Measurements from ENCODE around the gene TSKS.
"Not testable (repeated sequence)": the region's sequence is repeated elsewhere in the genome, so short reads cannot be mapped to it uniquely, and the experiment has no call there.

The TSKS gene

DNA sequence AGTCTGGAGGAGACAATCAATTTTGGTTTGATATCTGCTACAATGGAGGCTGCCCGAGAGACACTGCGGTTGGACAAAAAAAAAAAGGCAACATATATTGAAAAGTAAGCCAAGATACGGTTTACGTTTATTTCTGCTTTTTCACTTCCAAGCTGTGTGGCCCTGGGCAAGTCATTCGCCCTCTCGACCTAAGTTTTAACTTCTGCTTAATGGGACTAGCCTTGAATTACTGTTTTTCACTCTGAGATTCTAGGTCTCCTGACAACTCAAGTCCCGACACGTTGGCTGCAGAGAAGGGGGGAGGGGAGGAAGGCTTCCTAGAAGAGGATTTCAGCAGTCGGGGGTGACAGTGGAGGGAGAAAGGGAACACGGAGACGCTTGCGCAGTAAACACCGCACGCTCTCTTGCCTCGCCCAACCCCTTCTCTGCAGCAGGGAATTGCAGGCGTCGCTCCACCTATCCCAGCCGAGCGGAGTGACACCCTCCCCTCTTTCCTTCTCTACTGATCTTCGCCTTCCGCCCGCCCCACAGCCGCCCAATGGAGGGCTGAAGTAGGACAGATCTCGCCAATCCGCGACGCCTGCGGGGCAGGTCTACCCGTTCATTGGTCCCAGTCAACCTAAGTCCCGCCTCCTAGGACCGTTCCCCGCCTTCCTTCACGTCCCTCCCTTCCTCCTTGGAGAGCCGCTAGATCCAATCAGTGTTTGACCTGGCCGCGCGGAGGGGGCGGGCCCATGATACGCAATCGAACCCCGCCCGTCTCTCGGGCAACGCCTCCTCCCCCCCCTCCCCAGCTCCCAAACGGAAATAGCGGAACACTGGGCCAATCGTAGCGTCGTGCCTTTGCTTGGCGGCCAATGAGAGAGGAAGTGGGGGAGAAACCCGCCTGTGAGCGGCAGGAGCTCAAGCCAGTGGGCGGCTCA is 3.2 kb upstream of the TSKS start:
- peak; percentile 97 to 99 (median 98) for DNase-seq (ENCODE audit: low read depth in 3 of 3)

DNA sequence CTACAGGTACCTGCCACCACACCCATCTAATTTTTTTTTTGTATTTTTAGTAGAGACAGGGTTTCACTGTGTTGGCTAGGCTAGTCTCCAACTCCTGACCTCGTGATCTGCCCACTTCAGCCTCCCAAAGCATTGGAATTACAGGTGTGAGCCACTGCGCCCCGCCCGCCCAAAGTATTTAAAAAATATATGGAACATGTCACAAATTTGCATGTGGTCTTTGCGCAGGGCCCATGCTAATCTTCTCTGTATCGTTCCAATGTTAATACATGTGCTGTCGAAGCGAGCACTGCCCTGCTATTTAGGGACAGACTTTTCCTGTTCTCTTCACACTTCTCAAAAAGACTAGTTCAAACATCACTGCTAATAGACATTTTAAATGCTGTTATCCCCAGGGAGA is 1.2 kb upstream of the TSKS start:
- no peak for DNase-seq (ENCODE audit: low read depth in 3 of 3)

DNA sequence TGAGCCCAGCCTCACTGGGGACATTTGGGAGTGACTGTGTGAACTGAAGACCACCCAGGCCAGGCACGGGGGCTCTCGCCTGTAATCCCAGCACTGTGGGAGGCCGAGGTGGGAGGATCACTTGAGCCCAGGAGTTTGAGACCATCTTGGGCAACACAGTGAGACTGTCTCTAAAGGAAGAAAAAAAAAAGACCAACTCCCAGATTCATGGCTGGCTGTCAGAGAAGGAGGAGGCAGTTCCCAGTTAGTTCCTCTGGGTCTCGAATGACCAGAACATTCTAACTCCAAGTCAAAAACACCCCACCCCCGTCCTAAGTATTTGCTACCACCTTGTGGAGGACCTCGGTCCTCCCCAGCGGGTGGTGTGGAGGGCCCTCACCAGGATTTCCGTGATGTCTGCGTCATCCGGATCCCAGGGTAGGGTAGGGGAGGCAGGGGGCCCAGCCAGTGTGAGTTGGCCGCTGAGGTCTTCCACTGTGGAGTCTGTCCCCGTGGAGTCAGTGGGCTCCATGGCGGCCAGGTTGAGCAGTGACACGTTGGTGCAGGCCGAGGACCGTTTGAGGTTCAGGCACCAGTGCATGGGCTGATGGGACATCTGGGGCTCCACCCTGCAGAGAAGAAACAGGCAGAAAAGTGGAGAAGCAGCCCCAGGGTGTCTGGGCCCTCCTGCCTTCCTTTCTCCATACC is 1.3 kb downstream of the TSKS start:
- no peak for DNase-seq (ENCODE audit: low read depth in 3 of 3)

DNA sequence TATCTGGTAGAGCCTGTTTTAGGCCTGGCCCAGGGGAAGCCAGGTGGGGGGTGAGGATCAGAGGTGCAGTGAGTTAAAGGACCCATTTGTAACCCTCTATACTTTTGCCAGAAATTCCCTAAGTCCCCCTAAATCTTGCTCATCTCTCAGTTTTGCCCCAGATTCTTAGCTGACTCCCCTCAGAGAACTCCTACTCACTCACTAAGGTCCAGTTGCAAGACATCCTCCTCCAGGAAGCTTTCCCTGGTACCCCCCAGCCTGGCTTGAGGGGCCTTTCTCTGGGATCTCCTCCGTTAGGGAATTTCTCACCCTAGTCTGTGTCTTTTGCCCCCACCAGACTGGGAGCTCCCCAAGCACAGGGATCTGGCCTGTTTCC is 1.9 kb downstream of the TSKS start:
- no peak for DNase-seq (ENCODE audit: low read depth in 3 of 3)

DNA sequence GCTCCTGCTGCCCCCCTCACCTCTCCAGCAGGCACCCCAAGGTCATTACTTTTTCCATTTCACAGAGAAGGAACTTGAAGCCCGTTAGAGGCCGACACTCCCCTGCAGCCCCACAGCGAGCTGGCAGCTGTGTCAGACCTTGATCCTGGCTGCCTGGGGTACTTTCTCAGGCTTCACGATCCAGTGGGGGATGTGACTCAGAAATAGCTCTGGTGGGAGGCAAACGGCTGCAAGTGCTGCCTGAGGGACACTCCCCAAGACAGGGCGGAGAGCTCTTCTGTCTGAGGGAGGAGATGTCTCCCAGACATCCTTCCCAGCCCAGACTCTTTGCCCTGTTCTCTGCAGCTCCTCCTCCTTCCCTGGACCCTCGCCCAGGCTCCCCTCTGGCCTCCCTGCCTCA is 4.8 kb downstream of the TSKS start:
- DNase-seq (ENCODE audit: low read depth in 3 of 3) = no peak

DNA sequence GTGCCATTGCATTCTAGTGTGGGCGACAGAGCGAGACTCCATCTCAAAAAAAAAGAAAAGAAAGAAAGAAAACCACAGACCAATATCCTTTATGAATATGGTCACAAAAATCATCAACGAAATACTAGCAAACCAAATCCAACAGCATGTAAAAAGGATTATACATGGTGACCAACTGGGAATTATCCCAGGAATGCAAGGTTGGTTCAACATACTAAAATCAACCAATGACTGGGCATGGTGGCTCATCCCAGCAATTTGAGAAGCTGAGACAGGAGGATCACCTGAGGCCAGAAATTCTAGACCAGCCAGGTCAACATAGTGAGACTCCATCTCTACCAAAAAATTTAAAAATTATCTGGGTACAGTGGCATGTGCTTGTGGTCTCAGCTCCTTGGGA is 7.2 kb downstream of the TSKS start:
- DNase-seq (ENCODE audit: low read depth in 3 of 3) = no peak

DNA sequence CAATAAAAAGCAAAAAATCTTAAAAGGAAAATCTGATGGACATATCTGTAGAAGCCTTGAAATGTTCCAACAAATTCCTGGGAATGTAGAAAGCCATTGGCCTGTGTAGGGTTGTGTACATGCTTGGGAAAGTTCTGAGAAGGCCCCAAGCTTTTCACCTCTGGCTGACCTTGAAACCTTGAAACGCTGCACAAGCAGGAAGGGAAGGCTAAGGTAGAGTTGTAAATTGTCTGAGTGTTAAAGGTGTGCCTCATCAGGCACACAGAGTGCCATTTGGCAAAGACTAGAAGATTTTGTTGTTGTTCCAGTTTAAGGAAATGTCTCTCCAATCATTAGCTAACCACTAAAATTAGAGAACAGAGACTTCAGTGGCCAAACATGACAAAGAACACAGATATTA is 10.4 kb downstream of the TSKS start:
- DNase-seq (ENCODE audit: low read depth in 3 of 3) = no peak

DNA sequence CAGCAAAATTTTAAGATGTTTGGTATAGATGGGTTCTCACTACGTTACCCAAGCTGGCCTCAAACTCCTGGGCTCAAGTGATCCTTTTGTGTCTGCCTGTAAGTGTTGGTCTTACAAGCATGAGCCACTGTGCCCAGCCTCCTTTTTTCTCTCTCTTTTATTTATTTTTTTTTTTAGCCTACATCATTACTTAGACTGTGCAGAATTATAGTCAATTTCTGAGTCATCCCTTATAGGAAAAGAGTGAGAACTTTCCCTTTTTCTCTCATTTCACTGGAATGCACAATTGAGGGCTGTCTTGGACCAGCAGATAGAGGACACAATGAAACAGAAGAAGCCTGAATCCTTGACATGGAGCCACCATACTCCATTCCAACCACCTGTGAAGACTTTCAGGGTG is 13.3 kb downstream of the TSKS start:
- no peak for DNase-seq (ENCODE audit: low read depth in 3 of 3)

DNA sequence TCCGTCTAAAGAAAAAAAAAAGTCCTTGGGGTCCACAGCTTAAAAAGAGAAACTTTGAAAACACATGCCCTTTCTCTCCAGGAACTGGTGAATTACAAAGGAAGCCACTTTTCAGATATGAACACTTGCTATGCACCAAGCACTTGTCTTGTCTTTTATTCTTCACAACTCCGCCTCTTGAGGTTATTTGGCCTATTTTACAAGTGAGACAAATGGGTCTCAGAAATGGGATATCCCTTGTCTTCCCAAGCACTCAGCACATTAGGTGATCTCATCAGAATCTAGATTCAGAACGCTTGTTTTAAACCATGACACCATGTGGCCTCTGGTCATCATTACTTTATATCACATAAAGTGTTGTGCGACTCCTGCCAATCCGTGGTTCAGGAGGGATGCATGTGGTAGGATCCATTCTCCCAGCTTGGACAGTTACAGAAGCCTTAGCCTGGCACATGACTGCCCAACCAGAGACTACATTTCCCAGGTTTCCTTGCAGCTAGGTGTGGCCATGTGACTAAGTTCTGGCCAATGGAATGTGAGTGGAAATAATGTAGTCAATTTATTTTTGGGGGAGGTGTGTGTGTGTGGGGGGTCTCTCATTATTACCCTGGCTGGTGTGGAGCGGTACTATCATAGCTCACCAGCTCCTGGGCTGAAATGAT is 13.9 kb downstream of the TSKS start:
- no peak for DNase-seq (ENCODE audit: low read depth in 3 of 3)

DNA sequence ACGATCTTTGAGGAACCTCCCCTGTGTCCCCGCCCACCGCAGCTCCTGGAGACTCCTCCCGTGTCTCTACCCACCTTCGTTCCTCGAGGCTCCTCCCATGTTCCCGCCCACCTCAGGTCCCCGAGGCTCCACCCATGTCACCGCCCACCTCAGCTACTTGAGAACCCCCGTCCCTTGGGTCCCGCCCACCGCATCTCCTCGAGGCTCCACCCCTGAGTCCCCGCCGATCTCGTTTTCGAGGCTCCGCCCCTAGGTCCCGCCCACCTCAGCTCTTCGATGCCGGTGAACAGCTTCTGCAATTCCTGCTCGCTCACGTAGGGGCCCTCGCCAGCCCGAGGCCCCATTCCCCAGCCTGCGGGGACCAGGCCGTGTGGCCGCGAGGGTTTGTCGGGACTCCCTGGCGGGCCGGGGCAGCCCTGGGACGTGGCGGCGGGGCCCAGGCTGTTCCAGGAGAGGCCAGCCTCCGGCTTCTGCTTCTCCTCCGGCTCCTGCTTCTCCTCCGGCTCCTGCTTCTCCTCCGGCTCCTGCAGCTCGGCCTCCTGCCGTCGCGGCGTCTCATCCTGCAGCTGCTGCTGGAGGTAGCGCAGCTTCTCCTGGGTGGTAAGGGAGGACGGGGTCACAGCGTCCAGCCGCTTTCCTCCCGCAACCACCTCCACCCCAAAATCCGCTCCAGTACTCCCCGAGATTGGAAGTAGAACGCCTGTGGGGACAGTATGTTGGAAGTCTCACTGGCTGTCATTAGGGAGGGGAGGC is 16.7 kb downstream of the TSKS start:
- peak; percentile 40 to 73 (median 65) for DNase-seq (ENCODE audit: low read depth in 3 of 3)

DNA sequence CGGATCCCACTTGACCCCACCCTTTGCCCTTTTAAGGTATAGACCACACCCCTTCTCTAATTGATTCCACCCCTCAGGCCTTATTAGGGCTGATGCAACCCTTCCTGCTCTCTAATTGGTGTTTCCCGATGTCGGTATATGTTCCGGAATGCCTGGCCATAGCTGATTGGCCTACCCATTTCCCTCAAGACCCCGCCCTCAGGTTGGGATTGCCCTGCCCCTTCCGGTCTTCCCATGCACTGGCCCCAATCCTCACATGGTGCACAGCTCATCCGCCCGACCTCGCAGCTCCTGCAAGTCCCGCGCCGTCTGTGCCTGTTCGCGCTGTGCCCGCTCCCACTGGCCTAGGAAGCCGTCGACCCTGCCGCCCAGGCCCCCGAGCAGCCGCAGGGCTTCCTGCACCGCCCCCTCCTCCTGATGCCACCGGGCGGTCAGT is 18.1 kb downstream of the TSKS start:
- DNase-seq (ENCODE audit: low read depth in 3 of 3) = no peak

DNA sequence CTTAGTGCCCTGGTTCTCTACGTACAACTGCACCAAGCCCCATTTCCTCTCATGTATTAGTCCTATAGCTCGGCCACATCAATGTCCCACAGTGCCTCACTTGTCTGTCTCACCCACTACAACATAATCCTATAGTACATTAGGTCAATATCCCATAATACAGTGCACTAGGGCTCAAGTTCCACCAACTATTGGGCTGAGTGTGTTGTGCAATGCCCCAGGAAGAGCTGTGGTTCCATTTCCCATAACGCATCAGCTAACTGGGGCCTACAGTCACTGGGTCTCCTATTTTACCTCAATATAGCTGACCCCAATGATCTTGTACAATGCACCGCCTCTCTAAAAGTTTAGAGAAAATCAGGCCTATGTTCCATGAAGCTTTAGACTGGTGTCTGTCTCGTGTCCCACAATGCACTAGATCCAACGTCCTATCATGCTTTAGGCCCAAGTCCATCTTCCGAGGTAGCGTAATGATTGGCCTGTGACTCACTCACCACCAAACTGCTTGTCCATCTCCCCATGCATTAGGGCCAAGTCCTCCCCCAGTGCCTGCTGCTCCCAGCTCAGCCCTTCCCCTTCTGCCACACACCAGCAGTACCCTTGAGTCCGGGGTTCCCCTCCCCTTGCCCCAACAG is 21.8 kb downstream of the TSKS start:
- no peak for DNase-seq (ENCODE audit: low read depth in 3 of 3)

DNA sequence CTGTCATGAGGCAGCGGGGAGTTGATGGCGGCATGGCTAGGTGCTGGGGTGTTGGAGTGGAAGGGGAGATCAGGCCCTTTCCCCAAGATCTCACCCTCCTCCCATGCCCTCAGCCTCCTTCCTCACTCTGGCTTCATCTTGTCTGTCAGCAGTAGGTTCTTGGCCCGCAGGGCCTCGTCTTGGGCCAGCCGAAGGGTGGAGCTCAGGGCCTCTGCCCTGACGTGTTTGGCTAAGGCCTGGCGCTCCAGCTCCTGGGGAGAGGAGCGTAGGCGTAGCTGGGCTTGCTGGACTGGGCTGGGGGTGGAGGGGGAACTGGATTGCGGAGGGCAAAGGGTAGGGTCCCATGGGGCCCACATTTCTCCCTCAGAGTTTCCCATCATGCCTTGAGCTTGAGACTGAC is 23.2 kb downstream of the TSKS start:
- no peak for DNase-seq (ENCODE audit: low read depth in 3 of 3)

DNA sequence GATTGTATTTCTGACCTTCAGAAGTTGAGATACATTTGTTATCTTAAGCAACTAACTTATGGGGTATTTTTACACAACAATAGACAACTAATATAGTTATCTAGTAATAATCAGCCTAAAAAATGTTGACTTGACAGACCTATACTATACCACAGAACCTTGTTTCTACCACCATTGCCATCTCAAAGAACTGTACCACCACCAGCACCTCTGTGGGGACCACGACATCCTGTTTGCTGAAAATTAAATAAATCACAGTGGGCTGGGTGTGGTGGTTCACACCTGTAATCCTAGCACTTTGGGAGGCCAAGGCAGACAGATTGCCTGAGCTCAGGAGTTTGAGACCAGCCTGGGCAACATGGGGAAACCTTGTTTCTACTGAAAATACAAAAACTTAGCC is 24.0 kb downstream of the TSKS start:
- DNase-seq (ENCODE audit: low read depth in 3 of 3) = no peak

DNA sequence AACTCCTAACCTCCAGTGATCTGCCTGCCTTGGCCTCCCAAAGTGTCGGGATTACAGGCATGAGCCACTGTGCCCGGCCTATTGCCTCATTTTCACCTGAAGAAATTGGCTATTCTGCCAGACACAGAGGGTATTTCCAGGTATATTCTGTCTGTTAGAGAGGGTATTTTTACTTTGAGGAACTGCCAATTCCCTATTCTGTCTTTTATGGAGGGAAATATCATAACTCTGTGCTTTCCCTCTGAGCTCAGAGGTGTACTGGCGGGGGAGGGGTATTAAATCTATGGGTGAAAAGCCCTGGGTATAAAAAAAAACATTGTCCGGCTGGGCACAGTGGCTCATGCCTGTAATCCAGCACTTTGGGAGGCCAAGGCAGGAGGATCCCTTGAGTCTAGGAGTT is 24.8 kb downstream of the TSKS start:
- DNase-seq (ENCODE audit: low read depth in 3 of 3) = no peak

DNA sequence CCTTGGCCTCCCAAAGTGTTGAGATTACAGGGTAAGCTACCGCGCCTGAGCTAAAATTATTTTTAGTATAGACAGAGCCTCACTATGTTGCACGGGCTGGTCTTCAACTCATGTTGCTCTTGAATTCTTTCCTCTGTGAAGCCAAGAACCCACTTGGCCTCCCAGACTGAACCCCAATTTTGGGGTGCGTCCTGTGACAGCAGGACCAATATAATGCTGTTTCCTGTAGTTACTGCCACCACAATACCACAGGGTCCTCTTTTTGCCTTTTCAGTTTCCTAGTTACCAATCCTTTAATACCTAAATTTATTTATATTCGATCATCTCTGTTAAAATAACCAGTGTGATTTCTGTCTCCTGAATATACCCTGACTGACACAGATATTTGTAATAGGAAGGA is 32.9 kb downstream of the TSKS start:
- no peak for DNase-seq (ENCODE audit: low read depth in 3 of 3)

DNA sequence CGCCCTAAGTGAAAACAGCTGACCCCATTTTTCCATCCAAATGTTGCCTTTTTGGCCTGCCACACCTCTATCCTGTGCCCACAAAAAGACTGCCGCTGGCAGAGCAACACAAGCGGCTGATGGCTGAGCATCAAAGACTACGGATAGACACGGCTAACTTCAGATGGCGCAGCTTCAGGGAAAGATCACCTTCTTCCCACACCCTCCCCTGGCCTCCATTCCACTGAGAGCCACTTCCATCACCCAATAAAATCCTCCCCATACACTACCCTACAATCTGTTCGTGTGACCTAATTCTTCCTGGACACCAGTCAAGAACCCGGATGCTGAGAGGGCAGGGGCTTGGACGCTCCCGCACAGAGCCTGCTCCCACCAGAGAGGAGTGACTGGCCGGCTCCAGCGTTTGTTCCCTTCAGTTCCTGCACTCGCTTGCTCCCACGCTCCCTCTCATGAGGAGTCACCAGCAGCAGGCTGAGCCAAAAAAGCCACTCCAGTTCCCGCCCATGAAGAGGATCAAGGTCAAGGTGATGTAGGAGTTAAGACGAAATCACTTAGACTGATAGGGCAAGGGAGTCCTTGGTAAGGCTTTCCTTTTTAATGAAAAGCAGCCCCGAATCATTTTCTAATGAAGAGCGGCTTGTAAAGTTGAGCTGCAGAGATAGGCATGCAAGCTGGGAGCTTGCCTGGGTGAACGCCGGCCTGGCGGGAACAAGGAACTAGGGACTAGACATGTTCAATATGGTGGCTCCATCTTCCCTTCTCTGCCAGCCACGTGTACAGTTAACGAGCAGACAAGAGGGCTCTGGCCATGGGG is 35.7 kb downstream of the TSKS start:
- no peak for DNase-seq (ENCODE audit: low read depth in 3 of 3)

DNA sequence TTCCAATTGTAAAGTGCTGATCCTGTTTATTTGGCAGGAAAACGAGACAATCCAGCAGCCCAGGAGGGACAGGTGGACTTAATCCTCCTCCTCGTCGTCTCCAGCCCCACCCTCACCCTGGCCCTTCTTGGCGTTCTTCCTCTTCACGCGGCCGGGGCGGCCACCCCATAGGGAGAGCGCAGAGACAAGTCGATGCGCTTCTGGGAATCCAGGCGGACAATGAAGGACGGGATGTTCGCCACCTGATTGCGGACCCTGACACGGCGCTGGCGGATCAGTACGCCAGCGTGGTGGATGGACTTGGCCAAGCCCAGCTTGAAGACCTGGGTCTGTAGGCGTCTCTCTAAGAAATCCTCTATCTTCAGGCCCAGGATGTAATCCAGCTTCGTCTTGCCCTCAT is 43.7 kb downstream of the TSKS start:
- DNase-seq (ENCODE audit: low read depth in 3 of 3) = not testable (repeated sequence)

DNA sequence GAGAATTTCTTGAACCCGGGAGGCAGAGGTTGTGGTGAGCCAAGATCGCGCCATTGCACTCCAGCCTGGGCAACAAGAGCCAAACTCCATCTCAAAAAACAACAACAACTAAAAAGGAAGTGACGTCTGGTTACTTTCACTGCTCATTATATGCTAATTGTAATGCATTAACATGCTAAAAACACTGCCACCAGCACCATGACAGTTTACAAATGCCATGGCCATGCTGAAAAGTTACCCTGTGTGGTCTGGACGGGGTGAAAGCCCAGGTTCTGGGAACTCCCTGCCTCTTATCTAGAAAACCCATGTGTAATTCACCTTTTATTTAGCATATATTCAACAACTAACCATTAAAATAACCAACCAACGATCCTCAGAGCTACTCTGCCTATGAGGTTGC is 44.1 kb downstream of the TSKS start:
- no peak for DNase-seq (ENCODE audit: low read depth in 3 of 3)

DNA sequence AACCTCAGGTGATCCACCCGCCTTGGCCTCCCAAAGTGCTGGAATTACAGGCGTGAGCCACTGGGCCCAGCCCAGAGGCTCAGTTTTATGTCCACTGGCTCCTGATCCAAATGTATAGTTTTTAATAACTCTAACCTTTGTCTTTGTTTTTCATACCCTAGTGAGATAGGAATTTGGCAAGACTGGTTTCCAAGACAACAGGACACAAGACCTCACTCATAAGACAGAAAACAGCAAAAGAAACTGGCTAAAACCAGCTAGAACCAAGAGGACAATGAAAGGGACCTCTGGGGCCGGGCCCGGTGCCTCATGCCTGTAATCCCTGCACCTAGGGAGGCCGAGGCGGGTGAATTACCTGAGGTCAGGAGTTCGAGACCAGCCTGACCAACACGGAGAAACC is 44.6 kb downstream of the TSKS start:
- no peak for DNase-seq (ENCODE audit: low read depth in 3 of 3)

DNA sequence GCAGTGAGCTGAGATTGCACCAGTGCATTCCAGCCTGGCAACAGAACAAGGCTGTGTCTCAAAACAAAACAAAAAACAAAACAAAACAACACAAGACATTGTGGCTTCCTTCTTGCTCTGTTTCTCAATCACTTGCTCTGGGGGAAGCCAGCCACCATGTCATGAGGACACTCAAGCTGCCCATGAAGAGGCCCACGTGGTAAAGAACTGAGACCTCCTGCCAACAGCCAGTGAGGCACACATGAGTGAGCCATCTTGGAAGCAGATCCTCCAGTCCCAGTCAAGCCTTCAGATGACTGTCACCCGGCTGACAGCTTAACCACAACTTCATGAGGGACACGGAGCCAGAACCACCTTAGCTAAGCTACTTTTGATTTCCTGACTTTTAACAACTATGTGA is 47.0 kb downstream of the TSKS start:
- DNase-seq (ENCODE audit: low read depth in 3 of 3) = no peak

Data from stimulated activated CD4-positive, alpha-beta T cell treated with anti-CD3 and anti-CD28 coated beads, TNF-alpha, amount 100 ng/mL, for 48 hours (primary cell).